Right atrium auricular region (tissue), 2 donors: Measurements from ENCODE around the gene GSTM2. TPM values are rescaled to one million over a fixed set of nuclear protein-coding genes. Genes with fewer than 3 reads are reported as not detected.

Experiments used
- DNase-seq: peaks from one replicate; pipeline ENCODE4 v3.0.0-alpha.2; 2019; ENCODE audit warnings: low spot score
- H3K27ac ChIP-seq, 2 donors: fragments of 200-600 bp; sonication (generic); 1 replicate in 1 of 2; 2 replicates in 1 of 2; pipeline ENCODE4 v1.5.1; 2016 to 2019
- H3K27me3 ChIP-seq, 2 donors: fragments of 200-600 bp; sonication (generic); one replicate each; pipeline versions ENCODE4 v1.5.1 to v1.6.0; 2017 to 2019
- H3K36me3 ChIP-seq: fragments of 200-600 bp; sonication (generic); one replicate; pipeline ENCODE4 v1.5.1; 2016
- H3K4me1 ChIP-seq, 2 donors: fragments of 200-600 bp; sonication (generic); one replicate each; pipeline versions ENCODE4 v1.5.1 to v1.6.0; 2017 to 2019
- H3K4me3 ChIP-seq, 2 donors: fragments of 200-600 bp; sonication (generic); 1 replicate in 1 of 2; 2 replicates in 1 of 2; pipeline ENCODE4 v1.5.1; 2017 to 2019; ENCODE audit warnings: mild to moderate bottlenecking in 1 of 2, moderate library complexity in 1 of 2
- H3K9me3 ChIP-seq, 2 donors: fragments of 200-600 bp; sonication (generic); one replicate each; pipeline ENCODE4 v1.5.1; 2019
- CTCF ChIP-seq, 2 donors: fragments of 200-600 bp; sonication (generic); IDR thresholded peaks; one replicate each; pipeline ENCODE4 v1.5.1; 2019; ENCODE audit warnings: antibody characterized with exemption in 2 of 2
- total RNA-seq, 2 donors: library from RNA; depleted of rRNA; stranded (reverse); fragments of >200 nt; gene quantifications; one replicate each; pipeline ENCODE4 v1.1.0, GENCODE V29; 2016

Gene GSTM2
- total RNA-seq, 2 donors from 2014 or later = 31.7 to 53.8 TPM

- Histone ChIP-seq H3K4me3 (no peak overlapping the region), H3K27me3 (no peaks in the 10 kb centered on the region), H3K36me3 (peaks cover 36% of the 10 kb centered on the region), H3K27ac (no peak overlapping the region), H3K4me1 (peaks cover 0 to 6% of the 10 kb centered on the region in 2 donors), H3K9me3 (no peaks in the 10 kb centered on the region)
- no peak for TF ChIP-seq CTCF (IDR thresholded peaks at IDR 0.05)
- DNase-seq = peak; percentile 52
Observed at GRCh38 chr1:109629372-109630030, 38.4 kb upstream of the GSTM2 start.

- peak; percentile 50 for DNase-seq
- Histone ChIP-seq H3K4me1 (peaks cover 0 to 2% of the 10 kb centered on the region in 2 donors), H3K4me3 (no peak overlapping the region), H3K27ac (no peak overlapping the region), H3K9me3 (no peaks in the 10 kb centered on the region), H3K27me3 (no peaks in the 10 kb centered on the region), H3K36me3 (peaks cover 36% of the 10 kb centered on the region)
- peak; percentile 51 to 66 for TF ChIP-seq CTCF (IDR thresholded peaks at IDR 0.05)
Observed at GRCh38 chr1:109630081-109630897, 37.6 kb upstream of the GSTM2 start.

- Histone ChIP-seq H3K4me3 (no peak overlapping the region), H3K4me1 (peaks cover 0 to 7% of the 10 kb centered on the region in 2 donors), H3K9me3 (no peaks in the 10 kb centered on the region), H3K27ac (no peak overlapping the region), H3K27me3 (no peaks in the 10 kb centered on the region), H3K36me3 (peaks cover 36% of the 10 kb centered on the region)
- DNase-seq = peak; percentile 54
- no peak for TF ChIP-seq CTCF (IDR thresholded peaks at IDR 0.05)
Observed at GRCh38 chr1:109630898-109631512, 36.9 kb upstream of the GSTM2 start.

- Histone ChIP-seq H3K4me3 (no peak overlapping the region), H3K4me1 (peaks cover 0 to 15% of the 10 kb centered on the region in 2 donors), H3K36me3 (peaks cover 34% of the 10 kb centered on the region), H3K27ac (no peak overlapping the region), H3K27me3 (no peaks in the 10 kb centered on the region), H3K9me3 (no peaks in the 10 kb centered on the region)
- no peak for TF ChIP-seq CTCF (IDR thresholded peaks at IDR 0.05)
- DNase-seq = peak; percentile 50
Observed at GRCh38 chr1:109631513-109632505, 36.0 kb upstream of the GSTM2 start.

GRCh38 chr1:109632671-109633346 lies 35.0 kb upstream of the GSTM2 start:
- peak; percentile 54 for DNase-seq
- Histone ChIP-seq H3K9me3 (no peaks in the 10 kb centered on the region), H3K27me3 (no peaks in the 10 kb centered on the region), H3K36me3 (peaks cover 27% of the 10 kb centered on the region), H3K4me1 (peaks cover 0 to 15% of the 10 kb centered on the region in 2 donors), H3K27ac (no peak overlapping the region), H3K4me3 (no peak overlapping the region)
- no peak for TF ChIP-seq CTCF (IDR thresholded peaks at IDR 0.05)
